Smooth muscle cell (in vitro differentiated cells): ENCODE results near the gene MRPL22. TPM values are rescaled to one million over a fixed set of nuclear protein-coding genes. Genes with fewer than 3 reads are reported as not detected.

Experiments
- DNase-seq: peaks from one replicate; lab custom pipeline; 2025; ENCODE audit not compliant: unreplicated experiment; lab: John Stamatoyannopoulos, UW
- H2AFZ ChIP-seq: fragments of 200-600 bp; sonication (generic); 2 replicates; pipeline ENCODE4 v1.6.0; 2016; ENCODE audit warnings: antibody characterized with exemption, low read depth, mild to moderate bottlenecking
- H3F3A ChIP-seq: fragments of 200-600 bp; sonication (generic); 2 replicates; pipeline ENCODE4 v1.6.0; 2017; ENCODE audit warnings: antibody characterized with exemption, low read depth
- H3K27ac ChIP-seq: fragments of 200-600 bp; sonication (generic); 2 replicates; pipeline ENCODE4 v1.5.1; 2016; ENCODE audit warnings: low read depth, mild to moderate bottlenecking
- H3K27me3 ChIP-seq: fragments of 200-600 bp; sonication (generic); 2 replicates; pipeline ENCODE4 v1.6.1; 2016; ENCODE audit warnings: low read depth, mild to moderate bottlenecking
- H3K36me3 ChIP-seq: fragments of 200-600 bp; sonication (generic); 2 replicates; pipeline ENCODE4 v1.5.1; 2016; ENCODE audit warnings: low read depth
- H3K4me1 ChIP-seq: fragments of 200-600 bp; sonication (generic); 2 replicates; pipeline ENCODE4 v1.5.1; 2016; ENCODE audit warnings: low read depth
- H3K4me2 ChIP-seq: fragments of 200-600 bp; sonication (generic); 2 replicates; pipeline ENCODE4 v1.6.0; 2016; ENCODE audit warnings: mild to moderate bottlenecking
- H3K4me3 ChIP-seq: fragments of 200-600 bp; sonication (generic); 2 replicates; pipeline ENCODE4 v1.5.1; 2016; ENCODE audit warnings: mild to moderate bottlenecking
- H3K79me2 ChIP-seq: fragments of 200-600 bp; sonication (generic); 2 replicates; pipeline ENCODE4 v1.6.0; 2016; ENCODE audit warnings: low read depth, mild to moderate bottlenecking
- H3K9ac ChIP-seq: fragments of 200-600 bp; sonication (generic); 2 replicates; pipeline ENCODE4 v1.6.0; 2016; ENCODE audit warnings: low read depth
- H3K9me3 ChIP-seq: fragments of 200-600 bp; sonication (generic); replicated peaks from 2 replicates; pipeline ENCODE4 v1.5.1; 2016; ENCODE audit warnings: low read depth
- H4K20me1 ChIP-seq: fragments of 200-600 bp; sonication (generic); 2 replicates; pipeline ENCODE4 v1.6.0; 2016; ENCODE audit warnings: low read depth
- WGBS: methylation state at CpG from one replicate; pipeline ENCODE4 v1.1.7; 2016; ENCODE audit warnings: low lambda C conversion rate; 5-methylcytosine and 5-hydroxymethylcytosine counted together
- polyA plus RNA-seq: library from polyadenylated mRNA; unstranded; fragments of >200 nt; fragmentation: Nextera tagmentation; extraction: Ambion mirVana; gene quantifications from 2 replicates; pipeline ENCODE4 v1.2.1, GENCODE V29; 2016
- total RNA-seq: library from RNA; depleted of rRNA; stranded (reverse); fragments of >200 nt; gene quantifications from 2 replicates; pipeline ENCODE4 v1.2.3, GENCODE V29; 2014
- TF ChIP-seq, protein P1 (sequence below): fragments of 200-600 bp; sonication (generic); IDR thresholded peaks from 2 replicates; pipeline ENCODE4 v1.5.1; 2017; ENCODE audit warnings: borderline replicate concordance, mild to moderate bottlenecking, antibody characterized with exemption; ENCODE audit not compliant: insufficient read depth, poor library complexity, severe bottlenecking

MRPL22 gene
- total and polyA plus RNA-seq, 2 experiments from 2014 or later, result 58.7 to 135 TPM

DNA sequence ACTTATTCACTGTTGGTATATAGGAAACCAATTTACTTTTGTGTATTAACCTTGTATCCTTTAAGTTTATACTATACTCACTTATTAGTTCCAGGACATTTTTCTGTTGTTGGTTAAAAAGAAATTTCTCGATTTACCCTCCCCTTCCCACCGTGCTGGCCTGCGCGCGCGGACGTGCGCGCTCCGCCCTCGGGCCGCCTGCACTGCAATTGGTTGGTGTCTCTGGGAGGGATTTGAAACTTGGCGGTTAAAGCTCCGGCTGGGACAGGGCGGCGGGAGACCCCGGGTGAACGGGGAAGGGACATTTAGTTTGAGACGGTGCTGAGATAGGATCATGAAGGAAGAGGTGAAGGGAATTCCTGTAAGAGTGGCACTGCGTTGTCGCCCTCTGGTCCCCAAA, 72.7 kb downstream of the MRPL22 start, which contains the start of gene KIF4B:
KIF4B (plus strand) TSS at position 230 of the 400 bp plus-strand sequence; CDS start at position 335, 105 bp downstream.
- WGBS, result 95% methylated on average over 21 of the region's 21 CpGs
- Histone ChIP-seq H3K79me2 (no peaks in the 10 kb centered on the region), H3K4me2 (no peak within 1 kb of the TSS), H3K27me3 (no peaks in the 10 kb centered on the region), H3K36me3 (no peaks in the 10 kb centered on the region), H2AFZ (no peak within 1 kb of the TSS), H3K4me1 (no peaks in the 10 kb centered on the region), H3K9ac (no peak within 1 kb of the TSS), H3K27ac (no peak within 1 kb of the TSS), H3K9me3 (no peaks in the 10 kb centered on the region), H3K4me3 (no peak within 1 kb of the TSS), H4K20me1 (no peaks in the 10 kb centered on the region), H3F3A (no peaks in the 10 kb centered on the region)
- no peak for DNase-seq
- TF ChIP-seq, protein P1, sequence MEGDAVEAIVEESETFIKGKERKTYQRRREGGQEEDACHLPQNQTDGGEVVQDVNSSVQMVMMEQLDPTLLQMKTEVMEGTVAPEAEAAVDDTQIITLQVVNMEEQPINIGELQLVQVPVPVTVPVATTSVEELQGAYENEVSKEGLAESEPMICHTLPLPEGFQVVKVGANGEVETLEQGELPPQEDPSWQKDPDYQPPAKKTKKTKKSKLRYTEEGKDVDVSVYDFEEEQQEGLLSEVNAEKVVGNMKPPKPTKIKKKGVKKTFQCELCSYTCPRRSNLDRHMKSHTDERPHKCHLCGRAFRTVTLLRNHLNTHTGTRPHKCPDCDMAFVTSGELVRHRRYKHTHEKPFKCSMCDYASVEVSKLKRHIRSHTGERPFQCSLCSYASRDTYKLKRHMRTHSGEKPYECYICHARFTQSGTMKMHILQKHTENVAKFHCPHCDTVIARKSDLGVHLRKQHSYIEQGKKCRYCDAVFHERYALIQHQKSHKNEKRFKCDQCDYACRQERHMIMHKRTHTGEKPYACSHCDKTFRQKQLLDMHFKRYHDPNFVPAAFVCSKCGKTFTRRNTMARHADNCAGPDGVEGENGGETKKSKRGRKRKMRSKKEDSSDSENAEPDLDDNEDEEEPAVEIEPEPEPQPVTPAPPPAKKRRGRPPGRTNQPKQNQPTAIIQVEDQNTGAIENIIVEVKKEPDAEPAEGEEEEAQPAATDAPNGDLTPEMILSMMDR, result no peak

DNA sequence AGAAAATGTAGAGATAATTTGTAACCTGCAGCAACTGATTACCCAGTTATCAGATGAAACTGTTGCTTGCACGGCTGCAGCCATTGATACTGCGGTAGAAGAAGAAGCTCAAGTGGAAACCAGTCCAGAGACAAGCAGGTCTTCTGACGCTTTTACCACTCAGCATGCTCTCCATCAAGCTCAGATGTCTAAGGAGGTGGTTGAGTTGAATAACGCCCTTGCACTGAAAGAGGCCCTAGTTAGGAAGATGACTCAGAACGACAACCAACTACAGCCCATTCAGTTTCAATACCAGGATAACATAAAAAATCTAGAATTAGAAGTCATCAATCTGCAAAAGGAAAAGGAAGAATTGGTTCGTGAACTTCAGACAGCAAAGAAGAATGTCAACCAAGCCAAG, 74.4 kb downstream of the MRPL22 start:
- TF ChIP-seq, protein P1, result no peak
- Histone ChIP-seq H3K4me3 (no peak overlapping the region), H3K27me3 (no peaks in the 10 kb centered on the region), H3K9ac (no peak overlapping the region), H3K36me3 (no peaks in the 10 kb centered on the region), H3K9me3 (no peaks in the 10 kb centered on the region), H3K4me1 (no peaks in the 10 kb centered on the region), H3K79me2 (no peaks in the 10 kb centered on the region), H4K20me1 (no peaks in the 10 kb centered on the region), H3K27ac (no peak overlapping the region), H3K4me2 (no peak overlapping the region), H3F3A (no peaks in the 10 kb centered on the region), H2AFZ (no peak overlapping the region)
- 87% methylated on average over 6 of the region's 6 CpGs for WGBS
- DNase-seq, result no peak

DNA sequence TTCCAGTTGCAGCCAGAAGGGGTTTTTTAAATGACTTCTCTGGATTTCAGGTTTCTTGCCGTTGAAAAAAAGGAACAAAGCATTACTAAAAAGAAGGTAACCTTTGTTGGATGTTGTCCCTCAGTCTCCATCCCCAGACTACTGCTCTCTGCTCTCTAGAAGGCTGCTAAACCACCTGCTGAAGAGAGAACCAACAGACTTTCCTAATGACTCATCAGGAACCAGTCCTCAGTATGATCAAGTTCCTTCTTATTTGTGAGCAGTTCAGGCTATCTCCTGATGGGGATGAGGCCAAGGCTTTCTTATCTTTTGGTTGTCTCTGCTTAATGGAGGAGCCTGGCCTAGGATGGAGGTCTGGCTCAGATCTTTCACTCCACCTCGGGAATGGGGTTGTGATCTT, 76.7 kb downstream of the MRPL22 start:
- TF ChIP-seq, protein P1, result no peak
- H3K9me3 ChIP-seq, result no peaks in the 10 kb centered on the region
- no peaks in the 10 kb centered on the region for H3K79me2 ChIP-seq
- H3F3A ChIP-seq, result no peaks in the 10 kb centered on the region
- H3K4me1 ChIP-seq, result no peaks in the 10 kb centered on the region
- H3K27me3 ChIP-seq, result no peaks in the 10 kb centered on the region
- 68% methylated on average over 2 of the region's 2 CpGs for WGBS
- H3K4me3 ChIP-seq, result no peak overlapping the region
- H3K36me3 ChIP-seq, result no peaks in the 10 kb centered on the region
- H3K9ac ChIP-seq, result no peak overlapping the region
- H3K27ac ChIP-seq, result no peak overlapping the region
- no peak overlapping the region for H3K4me2 ChIP-seq
- H2AFZ ChIP-seq, result no peak overlapping the region
- no peaks in the 10 kb centered on the region for H4K20me1 ChIP-seq
- DNase-seq, result no peak

Other genes starting within 250 kb of the MRPL22 start
- 44.1 and 44.9 TPM in 2 replicates for gene LARP1, start 185.7 kb upstream of the MRPL22 start, total RNA-seq
- 31.3 and 47.4 TPM in 2 replicates for gene LARP1, start 185.7 kb upstream of the MRPL22 start, polyA plus RNA-seq
- gene FAXDC2, start 90.5 kb upstream of the MRPL22 start, total RNA-seq, result 2.0 and 6.3 TPM in 2 replicates
- gene FAXDC2, start 90.5 kb upstream of the MRPL22 start, polyA plus RNA-seq, result 2.5 and 4.0 TPM in 2 replicates
- 76.4 and 85.0 TPM in 2 replicates for gene CNOT8, start 82.4 kb upstream of the MRPL22 start, total RNA-seq
- 49.5 and 54.9 TPM in 2 replicates for gene CNOT8, start 82.4 kb upstream of the MRPL22 start, polyA plus RNA-seq
- gene GEMIN5, start 2.9 kb upstream of the MRPL22 start, total RNA-seq, result 11.1 and 12.0 TPM in 2 replicates
- 5.0 and 5.3 TPM in 2 replicates for gene GEMIN5, start 2.9 kb upstream of the MRPL22 start, polyA plus RNA-seq
- not detected in 2 replicates for gene KIF4B, start 72.7 kb downstream of the MRPL22 start, total RNA-seq
- not detected in 2 replicates for gene KIF4B, start 72.7 kb downstream of the MRPL22 start, polyA plus RNA-seq